Vagina (tissue), 2 donors: ENCODE data around the gene CRKL.

ENCODE experiments used
- CTCF ChIP-seq, 3 experiments: fragments of 450-650 bp in 2 of 3; fragments of 200-600 bp in 1 of 3; sonication (generic) in 1 of 3; IDR thresholded peaks; one replicate each; pipeline ENCODE4 v1.5.1; 2017 to 2019; ENCODE audit warnings: antibody characterized with exemption in 3 of 3, mild to moderate bottlenecking in 2 of 3, moderate library complexity in 2 of 3
- POLR2AphosphoS5 ChIP-seq, 2 donors: sonication (generic); formaldehyde crosslinking; IDR thresholded peaks; one replicate each; pipeline ENCODE4 v1.9.0; 2017; ENCODE audit warnings: antibody characterized with exemption in 2 of 2, mild to moderate bottlenecking in 2 of 2, low read depth in 1 of 2; ENCODE audit not compliant: insufficient read depth in 1 of 2

- TF ChIP-seq CTCF (IDR thresholded peaks at IDR 0.05) (no peak), POLR2AphosphoS5 (IDR thresholded peaks at IDR 0.05; ENCODE audit: insufficient read depth in 1 of 2, low read depth in 1 of 2) (no peak)
These were observed 9.0 kb downstream of the CRKL start for GRCh38 chr22:20926243-20926642.
